Coronary artery (tissue), 2 donors: Measurements from ENCODE around the gene SORBS2.

Experiments used
- DNase-seq: peaks from one replicate; pipeline ENCODE4 v3.0.0-alpha.2; 2017; ENCODE audit warnings: low spot score
- H3K27ac ChIP-seq, 2 donors: fragments of 200-600 bp; sonication (generic); one replicate each; pipeline ENCODE4 v1.5.1; 2016 to 2019
- H3K4me3 ChIP-seq: fragments of 200-600 bp; sonication (generic); 2 replicates; pipeline ENCODE4 v1.5.1; 2016; ENCODE audit warnings: mild to moderate bottlenecking, moderate library complexity
- CTCF ChIP-seq: fragments of 200-600 bp; sonication (generic); IDR thresholded peaks from one replicate; pipeline ENCODE4 v1.5.1; 2019; ENCODE audit warnings: antibody characterized with exemption

Gene SORBS2

GRCh38 chr4:185642907-185643306, 169.1 kb downstream of the SORBS2 start:
- DNase-seq, result no peak
- Histone ChIP-seq H3K27ac (peak overlapping the region in 1 of 2 donors; percentile 56), H3K4me3 (no peak overlapping the region)
- no peak for TF ChIP-seq CTCF

GRCh38 chr4:185640811-185641675, 171.0 kb downstream of the SORBS2 start:
- no peak for TF ChIP-seq CTCF
- no peak for DNase-seq
- no peak overlapping the region for H3K4me3 ChIP-seq
- H3K27ac ChIP-seq, result peak overlapping the region in 1 of 2 donors; percentile 51

- no peak for DNase-seq
- H3K4me3 ChIP-seq, result peak overlapping the region; percentile 2
- peak overlapping the region; percentile 47 to 58 for H3K27ac ChIP-seq
- no peak for TF ChIP-seq CTCF
These were observed 173.3 kb downstream of the SORBS2 start for GRCh38 chr4:185638548-185639301.

GRCh38 chr4:185638093-185638492, 173.9 kb downstream of the SORBS2 start:
- Histone ChIP-seq H3K27ac (peak overlapping the region in 1 of 2 donors; percentile 58), H3K4me3 (no peak overlapping the region)
- DNase-seq, result no peak
- TF ChIP-seq CTCF, result no peak

- no peak overlapping the region for H3K4me3 ChIP-seq
- DNase-seq, result no peak
- no peak overlapping the region for H3K27ac ChIP-seq
- TF ChIP-seq CTCF, result no peak
These were observed 174.7 kb downstream of the SORBS2 start for GRCh38 chr4:185637163-185637875.

GRCh38 chr4:185634066-185634652, 177.8 kb downstream of the SORBS2 start:
- TF ChIP-seq CTCF, result no peak
- Histone ChIP-seq H3K4me3 (no peak overlapping the region), H3K27ac (no peak overlapping the region)
- no peak for DNase-seq
